ENCODE results near the gene HS1BP3. TPM values are rescaled to one million over a fixed set of nuclear protein-coding genes. Genes with fewer than 3 reads are reported as not detected.
A peak's percentile ranks its signal among the peaks of the same experiment; 100 is the strongest.

HS1BP3 gene
- total and polyA plus RNA-seq, 2 experiments from 2014 or later = 13.5 to 20.3 TPM

DNA sequence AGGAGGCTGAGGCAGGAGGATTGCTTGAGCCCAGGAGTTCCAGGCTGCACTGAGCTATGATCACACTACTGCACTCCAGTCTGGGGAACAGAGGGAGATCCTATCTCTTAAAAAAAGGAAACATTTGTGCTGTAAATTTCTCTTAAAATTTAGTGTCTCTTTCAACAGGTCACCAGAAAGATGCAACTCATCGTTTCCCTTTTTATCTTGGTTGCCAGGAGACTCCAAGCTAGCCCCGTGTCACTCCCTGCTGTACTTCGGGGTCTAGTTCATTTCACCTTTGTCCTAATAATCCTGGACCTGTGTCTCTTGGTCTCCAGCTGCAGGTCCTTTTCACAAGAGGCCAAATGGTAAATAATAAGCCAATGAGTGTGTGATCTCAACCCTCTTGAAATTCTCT lies 7.1 kb downstream of the HS1BP3 start:
- H3K4me1 ChIP-seq (ENCODE audit: low read depth) = no peaks in the 10 kb centered on the region
- H3K36me3 ChIP-seq = no peaks in the 10 kb centered on the region
- H3K27ac ChIP-seq = no peak overlapping the region
- no peaks in the 10 kb centered on the region for H3K9me3 ChIP-seq (ENCODE audit: low read depth)
- no peak for DNase-seq (ENCODE audit: low read depth in 1 of 2, low spot score in 1 of 2)
- H3K27me3 ChIP-seq = no peaks in the 10 kb centered on the region
- TF ChIP-seq, protein P1, sequence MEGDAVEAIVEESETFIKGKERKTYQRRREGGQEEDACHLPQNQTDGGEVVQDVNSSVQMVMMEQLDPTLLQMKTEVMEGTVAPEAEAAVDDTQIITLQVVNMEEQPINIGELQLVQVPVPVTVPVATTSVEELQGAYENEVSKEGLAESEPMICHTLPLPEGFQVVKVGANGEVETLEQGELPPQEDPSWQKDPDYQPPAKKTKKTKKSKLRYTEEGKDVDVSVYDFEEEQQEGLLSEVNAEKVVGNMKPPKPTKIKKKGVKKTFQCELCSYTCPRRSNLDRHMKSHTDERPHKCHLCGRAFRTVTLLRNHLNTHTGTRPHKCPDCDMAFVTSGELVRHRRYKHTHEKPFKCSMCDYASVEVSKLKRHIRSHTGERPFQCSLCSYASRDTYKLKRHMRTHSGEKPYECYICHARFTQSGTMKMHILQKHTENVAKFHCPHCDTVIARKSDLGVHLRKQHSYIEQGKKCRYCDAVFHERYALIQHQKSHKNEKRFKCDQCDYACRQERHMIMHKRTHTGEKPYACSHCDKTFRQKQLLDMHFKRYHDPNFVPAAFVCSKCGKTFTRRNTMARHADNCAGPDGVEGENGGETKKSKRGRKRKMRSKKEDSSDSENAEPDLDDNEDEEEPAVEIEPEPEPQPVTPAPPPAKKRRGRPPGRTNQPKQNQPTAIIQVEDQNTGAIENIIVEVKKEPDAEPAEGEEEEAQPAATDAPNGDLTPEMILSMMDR (IDR thresholded peaks at IDR 0.05; ENCODE audit: low read depth, low read length) = no peak
- no peak overlapping the region for H3K4me3 ChIP-seq

DNA sequence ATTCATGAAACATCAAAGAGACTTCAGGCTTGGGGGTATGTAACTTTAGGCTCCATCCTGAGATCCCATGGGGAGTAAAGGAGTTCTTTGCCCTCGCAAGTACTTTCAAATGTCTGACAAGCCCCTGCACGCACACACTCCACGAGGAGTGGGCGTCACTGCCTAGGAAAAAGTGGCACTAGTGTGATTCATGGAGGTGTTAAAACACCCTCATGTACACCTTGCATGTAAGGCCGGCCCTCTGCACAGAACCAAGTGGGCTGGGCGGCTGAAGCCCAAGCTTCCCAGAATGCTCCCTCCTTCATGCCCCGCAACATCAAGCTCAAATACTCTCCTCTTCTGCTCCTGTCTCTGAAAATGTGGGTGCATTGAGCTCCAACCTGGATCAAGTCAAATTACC lies 7.8 kb downstream of the HS1BP3 start:
- TF ChIP-seq, protein P1 (IDR thresholded peaks at IDR 0.05; ENCODE audit: low read depth, low read length) = no peak
- H3K9me3 ChIP-seq (ENCODE audit: low read depth) = no peaks in the 10 kb centered on the region
- H3K4me1 ChIP-seq (ENCODE audit: low read depth) = no peaks in the 10 kb centered on the region
- H3K27ac ChIP-seq = no peak overlapping the region
- no peak for DNase-seq (ENCODE audit: low read depth in 1 of 2, low spot score in 1 of 2)
- H3K36me3 ChIP-seq = no peaks in the 10 kb centered on the region
- H3K27me3 ChIP-seq = no peaks in the 10 kb centered on the region
- no peak overlapping the region for H3K4me3 ChIP-seq

DNA sequence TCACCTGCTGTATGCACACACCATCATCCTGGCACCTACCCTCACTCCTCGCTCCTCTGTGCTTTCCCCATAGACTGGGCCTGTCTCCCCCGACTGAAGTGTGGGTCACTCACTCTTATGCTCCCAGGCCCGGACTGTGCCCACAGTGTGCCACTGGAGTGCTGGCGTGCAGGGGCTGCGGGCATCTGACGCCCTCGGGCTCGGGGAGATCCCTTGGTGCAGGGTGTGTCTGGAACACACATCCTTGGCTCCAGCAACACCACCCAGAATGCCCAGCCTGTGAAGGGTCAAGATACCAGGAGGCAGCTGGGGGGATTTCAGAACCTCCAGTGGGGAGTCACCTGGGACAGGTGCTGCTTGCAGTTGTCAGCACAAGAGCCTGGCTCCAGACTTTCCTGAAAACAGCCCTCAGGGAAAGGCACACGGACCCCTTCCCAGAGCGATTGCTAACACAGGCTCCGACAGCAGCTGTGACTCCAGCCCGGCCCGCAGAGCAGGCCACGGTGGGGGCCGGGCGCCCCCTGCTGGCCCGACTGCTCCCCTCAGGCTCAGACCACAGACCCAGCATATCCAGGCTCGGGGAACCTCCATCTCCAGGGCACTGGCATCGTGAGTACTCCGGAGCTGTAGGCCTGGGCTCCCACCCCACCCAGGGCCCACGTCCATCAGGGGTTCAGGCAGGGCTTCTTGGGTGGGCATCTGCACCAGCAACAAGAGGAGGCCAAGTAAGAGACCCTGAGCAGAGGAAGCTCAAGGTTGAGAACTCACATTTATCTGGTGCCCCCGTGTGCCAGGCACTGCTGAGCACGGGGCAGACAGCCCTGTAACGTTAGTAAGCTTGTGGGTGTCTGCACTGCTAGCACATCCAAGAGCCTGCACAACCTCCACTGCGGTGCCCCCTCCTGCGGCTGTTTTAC lies 8.6 kb downstream of the HS1BP3 start:
- Histone ChIP-seq H3K9me3 (ENCODE audit: low read depth) (no peaks in the 10 kb centered on the region), H3K4me3 (no peak overlapping the region), H3K4me1 (ENCODE audit: low read depth) (peaks cover under 1% of the 10 kb centered on the region), H3K27ac (no peak overlapping the region), H3K27me3 (no peaks in the 10 kb centered on the region), H3K36me3 (no peaks in the 10 kb centered on the region)
- peak; percentile 78 to 84 for DNase-seq (ENCODE audit: low read depth in 1 of 2, low spot score in 1 of 2)
- TF ChIP-seq, protein P1 (IDR thresholded peaks at IDR 0.05; ENCODE audit: low read depth, low read length) = peak; percentile 98

DNA sequence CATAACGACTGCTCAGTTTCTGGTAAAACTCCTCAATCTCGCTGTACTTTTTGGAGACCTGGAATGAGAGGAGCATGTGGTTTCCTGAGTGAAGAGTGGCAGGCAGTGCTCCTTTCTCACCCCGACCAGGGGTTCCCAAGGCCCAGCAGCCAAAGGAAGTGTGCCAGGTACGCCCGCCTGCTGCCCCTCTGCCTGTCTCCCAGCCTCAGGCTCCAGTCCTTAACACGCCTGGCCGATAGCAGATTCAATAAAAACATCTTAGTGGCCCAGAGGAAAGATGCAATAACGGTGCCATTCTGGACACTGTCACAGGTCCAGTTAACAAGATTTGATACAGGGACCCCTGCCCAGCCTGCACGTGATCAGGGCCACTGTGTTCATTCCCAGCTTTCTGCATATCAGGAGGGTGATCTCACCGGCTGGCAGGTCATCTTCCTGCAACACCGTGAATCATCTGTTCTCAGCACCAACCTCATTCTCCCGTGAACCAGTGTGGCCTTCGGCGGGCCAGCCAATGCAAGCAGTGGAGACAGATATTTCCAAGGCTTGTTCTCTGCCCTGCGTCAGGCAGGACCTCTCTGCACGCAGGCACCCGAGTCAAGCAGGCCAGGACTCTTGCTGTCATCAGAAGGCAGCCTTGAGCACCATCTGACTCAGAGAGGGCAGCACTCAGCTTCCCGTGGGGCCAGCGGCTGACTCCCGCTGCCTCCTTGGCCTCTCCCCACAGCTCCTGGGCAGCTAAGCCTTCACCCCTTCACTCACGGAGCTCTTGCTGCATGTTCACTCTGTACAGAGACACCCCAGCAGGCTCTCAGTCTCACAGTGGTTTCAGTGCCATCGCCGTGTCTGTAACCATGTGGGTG lies 9.5 kb downstream of the HS1BP3 start:
- Histone ChIP-seq H3K27ac (no peak overlapping the region), H3K4me1 (ENCODE audit: low read depth) (peaks cover 6% of the 10 kb centered on the region), H3K9me3 (ENCODE audit: low read depth) (no peaks in the 10 kb centered on the region), H3K36me3 (no peaks in the 10 kb centered on the region), H3K4me3 (no peak overlapping the region), H3K27me3 (no peaks in the 10 kb centered on the region)
- TF ChIP-seq, protein P1 (IDR thresholded peaks at IDR 0.05; ENCODE audit: low read depth, low read length) = no peak
- no peak for DNase-seq (ENCODE audit: low read depth in 1 of 2, low spot score in 1 of 2)

- Histone ChIP-seq H3K36me3 (no peaks in the 10 kb centered on the region), H3K4me1 (ENCODE audit: low read depth) (peaks cover 7% of the 10 kb centered on the region), H3K9me3 (ENCODE audit: low read depth) (no peaks in the 10 kb centered on the region), H3K27ac (no peak overlapping the region), H3K4me3 (no peak overlapping the region), H3K27me3 (no peaks in the 10 kb centered on the region)
- TF ChIP-seq, protein P1 (IDR thresholded peaks at IDR 0.05; ENCODE audit: low read depth, low read length) = no peak
- DNase-seq (ENCODE audit: low read depth in 1 of 2, low spot score in 1 of 2) = no peak
Observed at GRCh38 chr2:20640411-20641122, 10.3 kb downstream of the HS1BP3 start.
